ENCODE measurements around the gene PARP4.
"Not testable (repeated sequence)": the region's sequence is repeated elsewhere in the genome, so short reads cannot be mapped to it uniquely, and the experiment has no call there.

The PARP4 gene

GRCh38 chr13:24443366-24443765 lies 69.2 kb downstream of the PARP4 start:
- Histone ChIP-seq H3K4me1 (peaks cover 0 to 9% (median 2%) of the 10 kb centered on the region in 10 experiments; a peak in 4 of 20 replicates), H3K4me2 (no peak overlapping the region), H3K27me3 (no peaks in the 10 kb centered on the region), H3K9ac (no peak overlapping the region), H3K27ac (no peak overlapping the region), H4K20me1 (no peaks in the 10 kb centered on the region; a peak in 1 of 22 replicates), H3K9me3 (replicated peaks in 1 of 11) (no peaks in the 10 kb centered on the region), H3K36me3 (peaks cover 88 to 100% (median 91%) of the 10 kb centered on the region in 11 experiments), H3K4me3 (no peak overlapping the region)
- TF ChIP-seq Cebpa-rat (IDR thresholded peaks at IDR 0.05) = no peak

- H3K4me2 ChIP-seq, H3K9ac ChIP-seq, H3K27ac ChIP-seq, H4K20me1 ChIP-seq, H3K27me3 ChIP-seq, H3K4me3 ChIP-seq, H3K4me1 ChIP-seq: not testable (repeated sequence)
- H3K9me3 ChIP-seq (replicated peaks in 1 of 11) = peaks cover 14 to 34% (median 28%) of the 10 kb centered on the region in 11 experiments
- peaks cover 76 to 93% (median 87%) of the 10 kb centered on the region in 11 experiments for H3K36me3 ChIP-seq
These were observed 86.5 kb downstream of the PARP4 start for GRCh38 chr13:24426045-24426444.

- not testable (repeated sequence) for H3K9ac ChIP-seq, H3K4me3 ChIP-seq, H3K4me2 ChIP-seq, H3K27ac ChIP-seq, H3K4me1 ChIP-seq, H3K27me3 ChIP-seq, H4K20me1 ChIP-seq
- H3K36me3 ChIP-seq = peaks cover 48 to 58% (median 54%) of the 10 kb centered on the region in 11 experiments
- H3K9me3 ChIP-seq (replicated peaks in 1 of 11) = peaks cover 3 to 13% (median 6%) of the 10 kb centered on the region in 11 experiments; a peak in 20 of 22 replicates
These were observed 92.9 kb downstream of the PARP4 start for GRCh38 chr13:24419668-24420067.

DNA sequence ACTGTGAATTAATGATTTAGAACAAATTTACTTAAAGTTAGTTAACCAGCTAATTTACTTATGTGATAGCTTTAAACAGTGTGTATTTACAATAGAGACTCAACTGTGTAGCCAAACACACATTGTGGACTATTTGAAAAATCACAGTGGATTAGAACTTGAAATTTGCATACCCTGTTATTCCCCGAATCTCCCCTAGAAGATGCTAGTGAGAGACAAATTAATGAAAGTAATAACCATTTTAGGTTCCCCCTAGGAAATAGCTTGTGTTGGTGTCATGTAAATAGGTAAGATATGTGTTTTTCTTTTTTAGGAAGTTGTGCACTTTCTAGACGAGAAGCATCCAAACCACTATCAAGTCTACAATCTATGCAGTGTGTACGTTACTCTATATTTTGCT lies 104.7 kb downstream of the PARP4 start:
- Histone ChIP-seq H4K20me1 (no peaks in the 10 kb centered on the region), H3K4me2 (no peak overlapping the region), H3K4me3 (no peak overlapping the region), H3K4me1 (no peaks in the 10 kb centered on the region), H3K27ac (no peak overlapping the region), H3K27me3 (no peaks in the 10 kb centered on the region), H3K9me3 (replicated peaks in 1 of 11) (no peaks in the 10 kb centered on the region), H3K36me3 (no peaks in the 10 kb centered on the region), H3K9ac (no peak overlapping the region)
- TF ChIP-seq Cebpa-rat (IDR thresholded peaks at IDR 0.05) = no peak

DNA sequence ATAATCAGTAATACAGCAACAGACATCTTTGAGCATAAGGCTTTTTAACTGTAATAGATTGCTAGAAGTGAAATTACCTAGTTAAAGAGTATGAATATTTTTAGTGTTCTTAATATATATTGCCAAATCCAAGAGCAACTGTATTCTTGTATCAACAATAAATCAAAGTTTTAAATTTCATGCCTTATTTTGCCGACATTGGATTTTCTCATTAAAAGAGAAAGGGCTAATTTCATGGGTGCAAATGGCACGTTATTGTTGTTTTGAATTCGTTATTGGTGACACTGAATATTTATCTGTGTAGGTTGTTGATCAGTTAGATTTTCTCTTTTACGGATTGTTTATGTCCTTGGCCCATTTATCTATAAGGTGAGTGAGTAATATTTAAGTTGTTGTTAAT lies 106.1 kb downstream of the PARP4 start:
- Histone ChIP-seq H3K4me2 (no peak overlapping the region), H3K9ac (no peak overlapping the region), H3K4me3 (no peak overlapping the region), H3K9me3 (replicated peaks in 1 of 11) (no peaks in the 10 kb centered on the region), H3K27me3 (no peaks in the 10 kb centered on the region), H3K4me1 (no peaks in the 10 kb centered on the region), H3K27ac (no peak overlapping the region), H4K20me1 (no peaks in the 10 kb centered on the region), H3K36me3 (no peaks in the 10 kb centered on the region)
- no peak for TF ChIP-seq Cebpa-rat (IDR thresholded peaks at IDR 0.05)

DNA sequence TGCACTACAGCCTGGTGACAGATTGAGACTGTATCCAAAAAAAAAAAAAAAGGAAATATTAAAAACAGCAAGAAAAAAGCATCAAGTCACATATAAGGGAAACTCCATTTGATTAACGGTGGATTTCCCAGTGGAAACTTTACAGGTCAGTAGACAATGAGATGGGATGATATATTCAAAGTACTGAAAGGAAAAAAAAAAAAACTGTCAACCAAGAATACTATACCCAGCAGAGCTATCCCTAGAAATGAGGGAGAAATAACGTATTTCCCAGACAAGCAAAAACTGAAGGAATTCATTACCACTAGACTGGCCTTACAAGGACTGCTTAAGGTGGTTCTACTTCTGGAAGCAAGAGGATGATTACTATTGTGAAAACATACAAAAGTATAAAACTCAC lies 115.8 kb downstream of the PARP4 start:
- Histone ChIP-seq H3K27ac (no peak overlapping the region), H3K9me3 (replicated peaks in 1 of 11) (peaks cover 12 to 27% (median 21%) of the 10 kb centered on the region in 11 experiments), H3K4me3 (no peak overlapping the region), H3K27me3 (no peaks in the 10 kb centered on the region), H3K36me3 (no peaks in the 10 kb centered on the region), H4K20me1 (no peaks in the 10 kb centered on the region), H3K4me2 (no peak overlapping the region), H3K9ac (no peak overlapping the region), H3K4me1 (no peaks in the 10 kb centered on the region)
- no peak for TF ChIP-seq Cebpa-rat (IDR thresholded peaks at IDR 0.05)

DNA sequence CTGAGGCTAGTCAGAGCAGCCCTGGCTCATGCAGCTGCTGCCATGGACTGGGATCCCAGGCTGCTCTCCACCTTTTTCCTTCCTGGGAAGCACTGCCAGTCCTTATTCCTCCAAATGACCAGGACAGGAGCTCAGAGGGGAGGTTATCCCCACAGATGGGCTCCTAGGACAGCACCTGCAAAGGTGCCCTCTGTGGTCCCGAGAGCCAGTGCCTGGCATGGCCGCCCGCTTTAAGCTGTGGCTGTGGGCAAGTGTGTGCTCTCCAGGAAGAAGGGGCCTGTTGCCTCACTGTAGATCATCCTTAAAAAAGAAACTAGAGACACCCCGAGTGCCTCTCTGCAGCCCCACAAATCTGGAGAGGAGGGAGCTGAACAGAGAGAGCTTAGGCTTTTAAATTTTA lies 119.6 kb downstream of the PARP4 start:
- peaks cover 12 to 27% (median 21%) of the 10 kb centered on the region in 11 experiments for H3K9me3 ChIP-seq (replicated peaks in 1 of 11)
- no peak overlapping the region for H3K27ac ChIP-seq
- no peak overlapping the region for H3K9ac ChIP-seq
- H3K4me2 ChIP-seq = no peak overlapping the region
- TF ChIP-seq Cebpa-rat (IDR thresholded peaks at IDR 0.05) = no peak
- no peaks in the 10 kb centered on the region for H3K4me1 ChIP-seq
- no peaks in the 10 kb centered on the region for H4K20me1 ChIP-seq
- no peaks in the 10 kb centered on the region for H3K27me3 ChIP-seq
- H3K36me3 ChIP-seq = no peaks in the 10 kb centered on the region
- H3K4me3 ChIP-seq = no peak overlapping the region

DNA sequence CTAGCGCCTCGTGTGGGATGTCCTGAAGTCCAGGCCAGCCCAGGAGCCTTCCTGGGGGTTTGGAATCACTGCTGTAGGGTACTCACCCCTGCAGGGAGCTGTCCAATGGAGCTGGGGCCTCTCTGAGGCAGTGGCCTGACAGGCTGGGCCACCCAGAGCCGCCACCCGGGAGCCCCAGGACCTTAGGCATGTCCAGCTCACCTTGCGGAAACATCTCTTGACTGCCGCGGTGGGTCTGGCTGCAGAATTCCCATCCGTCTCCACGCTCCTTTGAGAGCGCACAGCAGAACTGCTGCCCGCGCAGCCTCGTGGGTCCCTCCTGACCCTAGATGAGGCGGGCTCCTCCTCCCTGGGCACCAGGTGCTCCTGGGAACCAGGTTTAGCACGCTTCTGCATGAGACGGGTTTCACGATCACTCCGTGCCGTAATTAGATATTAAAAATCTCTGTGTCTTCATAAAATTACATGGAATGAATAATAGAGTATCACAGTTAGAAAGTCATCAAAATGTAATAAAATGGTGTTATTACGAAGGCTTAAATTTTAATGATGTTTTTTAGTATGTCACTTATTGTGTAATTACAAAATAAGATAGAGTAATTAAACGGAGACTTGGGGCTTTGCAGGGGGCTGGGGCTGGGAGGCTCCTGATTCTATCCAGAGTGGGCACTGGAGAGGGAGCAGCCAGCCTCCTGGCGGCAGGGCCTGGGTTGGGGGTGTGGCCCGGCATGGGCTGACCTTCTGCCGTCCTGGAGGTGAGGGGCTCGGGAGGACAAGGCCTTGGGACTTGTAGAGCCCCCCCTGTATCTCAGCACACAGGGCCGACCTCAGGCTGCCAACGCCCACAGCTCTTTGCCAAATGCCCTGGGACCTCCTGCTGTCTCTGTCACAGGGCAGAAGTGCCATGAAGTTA lies 120.6 kb downstream of the PARP4 start:
- H4K20me1 ChIP-seq = not testable (repeated sequence)

GRCh38 chr13:24390795-24391194 lies 121.8 kb downstream of the PARP4 start:
- not testable (repeated sequence) for H3K4me3 ChIP-seq; H3K4me1 ChIP-seq; H3K27ac ChIP-seq; H3K4me2 ChIP-seq; H3K27me3 ChIP-seq; H3K9ac ChIP-seq; H4K20me1 ChIP-seq; H3K36me3 ChIP-seq; H3K9me3 ChIP-seq (replicated peaks in 1 of 11)

More for the DNA sequence above, 120.6 kb downstream of the PARP4 start:
- H3K9ac ChIP-seq, H3K4me1 ChIP-seq, H3K27ac ChIP-seq, H3K4me3 ChIP-seq, H3K36me3 ChIP-seq, H3K27me3 ChIP-seq, H3K4me2 ChIP-seq: not testable (repeated sequence)
- H3K9me3 ChIP-seq (replicated peaks in 1 of 11) = peaks cover 12 to 19% (median 18%) of the 10 kb centered on the region in 11 experiments

DNA sequence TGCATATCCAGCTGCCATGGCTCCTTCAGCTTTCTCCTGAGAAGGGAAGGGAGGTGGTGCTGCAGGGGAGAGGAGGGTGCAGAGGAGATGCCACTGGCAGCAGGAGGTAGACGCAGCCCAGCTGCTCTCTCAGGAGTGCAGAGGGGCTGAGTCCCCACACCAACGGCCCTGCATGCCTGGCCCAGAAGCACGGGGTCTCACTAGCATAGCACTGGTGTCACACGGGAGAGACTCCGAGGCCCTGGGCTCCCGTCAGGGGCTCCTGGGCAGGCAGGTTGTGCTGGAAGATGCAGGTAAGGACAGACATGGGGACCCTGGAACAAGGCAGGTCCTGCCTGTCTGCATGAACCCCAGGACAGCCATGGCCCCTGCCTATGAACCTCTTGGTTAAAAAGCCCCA lies 123.1 kb downstream of the PARP4 start:
- H3K36me3 ChIP-seq = no peaks in the 10 kb centered on the region
- no peak overlapping the region for H3K27ac ChIP-seq
- no peak for TF ChIP-seq Cebpa-rat (IDR thresholded peaks at IDR 0.05)
- H4K20me1 ChIP-seq = no peaks in the 10 kb centered on the region
- H3K9me3 ChIP-seq (replicated peaks in 1 of 11) = no peaks in the 10 kb centered on the region
- no peak overlapping the region for H3K4me2 ChIP-seq
- no peaks in the 10 kb centered on the region for H3K4me1 ChIP-seq
- no peak overlapping the region for H3K9ac ChIP-seq
- no peak overlapping the region for H3K4me3 ChIP-seq
- no peaks in the 10 kb centered on the region for H3K27me3 ChIP-seq

- H3K9ac ChIP-seq; H3K4me3 ChIP-seq; H3K27ac ChIP-seq; H3K9me3 ChIP-seq (replicated peaks in 1 of 11); H3K27me3 ChIP-seq; H3K4me2 ChIP-seq; H4K20me1 ChIP-seq; H3K36me3 ChIP-seq; H3K4me1 ChIP-seq: not testable (repeated sequence)
These were observed 123.8 kb downstream of the PARP4 start for GRCh38 chr13:24388743-24389142.

Data from BLaER1 treated with 17β-estradiol and CSF1 and Interleukin-3, amounts not matched to agents 10 nM and 100 nM (cell line).